Measurements from ENCODE around the gene DAAM1.

DAAM1 gene

GRCh38 chr14:59305836-59306555 is 117.5 kb downstream of the DAAM1 start:
- Histone ChIP-seq H4K8ac (ENCODE audit: low read depth, low read length) (no peak overlapping the region), H3K14ac (ENCODE audit: low read length) (no peak overlapping the region), H3K9me3 (replicated peaks in 1 of 2; ENCODE audit: control insufficient read depth in 2 of 2, insufficient read depth in 1 of 2, low read depth in 1 of 2, low read length in 2 of 2) (no peaks in the 10 kb centered on the region), H3K4me3 (ENCODE audit: low read length in 2 of 2) (no peak overlapping the region), H3K27ac (replicated peaks; ENCODE audit: low read length) (no peak overlapping the region), H3K36me3 (replicated peaks in 1 of 2; ENCODE audit: control insufficient read depth in 2 of 2, insufficient read depth in 2 of 2, low read length in 2 of 2) (no peaks in the 10 kb centered on the region), H4K91ac (ENCODE audit: low read depth, low read length, poor library complexity) (no peak overlapping the region), H3K18ac (ENCODE audit: low read length) (no peak overlapping the region), H2BK120ac (ENCODE audit: low read depth, low read length) (no peak overlapping the region), H3K9ac (ENCODE audit: low read depth, low read length, poor library complexity) (no peak overlapping the region), H3K79me1 (ENCODE audit: low read depth, low read length) (no peaks in the 10 kb centered on the region), H3K4me2 (ENCODE audit: insufficient read depth, low read length, poor library complexity, severe bottlenecking) (no peak overlapping the region), H3K27me3 (ENCODE audit: control insufficient read depth in 3 of 3, insufficient read depth in 3 of 3, low read depth in 1 of 3, low read length in 3 of 3) (no peaks in the 10 kb centered on the region), H2BK15ac (ENCODE audit: low read length) (no peak overlapping the region), H2AFZ (ENCODE audit: low read length) (no peak overlapping the region), H3K4ac (ENCODE audit: low read length) (no peak overlapping the region), H3K23ac (ENCODE audit: low read depth, low read length, poor library complexity) (no peak overlapping the region), H2AK5ac (ENCODE audit: low read depth, low read length) (no peak overlapping the region), H2BK5ac (ENCODE audit: low read length) (no peak overlapping the region), H3K4me1 (ENCODE audit: control insufficient read depth in 2 of 2, insufficient read depth in 1 of 2, low read depth in 1 of 2, low read length in 2 of 2) (peaks cover 0 to 3% of the 10 kb centered on the region in 2 donors), H2BK12ac (ENCODE audit: low read length) (no peak overlapping the region)
- no CpG with 5 or more reads among the region's 1 CpG for WGBS, 2 donors (ENCODE audit: extremely low coverage in 2 of 2, insufficient read length in 2 of 2, insufficient replicate concordance in 1 of 2)
- no peak for DNase-seq (ENCODE audit: low spot score)

GRCh38 chr14:59306775-59307174 is 118.3 kb downstream of the DAAM1 start:
- WGBS, 2 donors (ENCODE audit: extremely low coverage in 2 of 2, insufficient read length in 2 of 2, insufficient replicate concordance in 1 of 2) = no CpG with 5 or more reads among the region's 1 CpG
- Histone ChIP-seq H2BK5ac (ENCODE audit: low read length) (no peak overlapping the region), H3K18ac (ENCODE audit: low read length) (no peak overlapping the region), H3K4ac (ENCODE audit: low read length) (no peak overlapping the region), H3K14ac (ENCODE audit: low read length) (no peak overlapping the region), H3K27ac (replicated peaks; ENCODE audit: low read length) (no peak overlapping the region), H3K4me2 (ENCODE audit: insufficient read depth, low read length, poor library complexity, severe bottlenecking) (no peak overlapping the region), H4K91ac (ENCODE audit: low read depth, low read length, poor library complexity) (no peak overlapping the region), H2AFZ (ENCODE audit: low read length) (no peak overlapping the region), H2AK5ac (ENCODE audit: low read depth, low read length) (no peak overlapping the region), H4K8ac (ENCODE audit: low read depth, low read length) (no peak overlapping the region), H3K36me3 (replicated peaks in 1 of 2; ENCODE audit: control insufficient read depth in 2 of 2, insufficient read depth in 2 of 2, low read length in 2 of 2) (no peaks in the 10 kb centered on the region), H2BK120ac (ENCODE audit: low read depth, low read length) (no peak overlapping the region), H3K23ac (ENCODE audit: low read depth, low read length, poor library complexity) (no peak overlapping the region), H3K27me3 (ENCODE audit: control insufficient read depth in 3 of 3, insufficient read depth in 3 of 3, low read depth in 1 of 3, low read length in 3 of 3) (no peaks in the 10 kb centered on the region), H3K4me3 (ENCODE audit: low read length in 2 of 2) (no peak overlapping the region), H3K79me1 (ENCODE audit: low read depth, low read length) (no peaks in the 10 kb centered on the region), H2BK15ac (ENCODE audit: low read length) (no peak overlapping the region), H2BK12ac (ENCODE audit: low read length) (no peak overlapping the region), H3K4me1 (ENCODE audit: control insufficient read depth in 2 of 2, insufficient read depth in 1 of 2, low read depth in 1 of 2, low read length in 2 of 2) (peaks cover 0 to 3% of the 10 kb centered on the region in 2 donors), H3K9me3 (replicated peaks in 1 of 2; ENCODE audit: control insufficient read depth in 2 of 2, insufficient read depth in 1 of 2, low read depth in 1 of 2, low read length in 2 of 2) (no peaks in the 10 kb centered on the region), H3K9ac (ENCODE audit: low read depth, low read length, poor library complexity) (no peak overlapping the region)
- no peak for DNase-seq (ENCODE audit: low spot score)

GRCh38 chr14:59308086-59308485 is 119.6 kb downstream of the DAAM1 start:
- Histone ChIP-seq H2AK5ac (ENCODE audit: low read depth, low read length) (no peak overlapping the region), H2AFZ (ENCODE audit: low read length) (no peak overlapping the region), H2BK120ac (ENCODE audit: low read depth, low read length) (no peak overlapping the region), H3K4me3 (ENCODE audit: low read length in 2 of 2) (no peak overlapping the region), H2BK12ac (ENCODE audit: low read length) (no peak overlapping the region), H3K27ac (replicated peaks; ENCODE audit: low read length) (no peak overlapping the region), H4K8ac (ENCODE audit: low read depth, low read length) (no peak overlapping the region), H3K79me1 (ENCODE audit: low read depth, low read length) (no peaks in the 10 kb centered on the region), H2BK15ac (ENCODE audit: low read length) (no peak overlapping the region), H3K4me2 (ENCODE audit: insufficient read depth, low read length, poor library complexity, severe bottlenecking) (no peak overlapping the region), H3K27me3 (ENCODE audit: control insufficient read depth in 3 of 3, insufficient read depth in 3 of 3, low read depth in 1 of 3, low read length in 3 of 3) (no peaks in the 10 kb centered on the region), H2BK5ac (ENCODE audit: low read length) (no peak overlapping the region), H3K4me1 (ENCODE audit: control insufficient read depth in 2 of 2, insufficient read depth in 1 of 2, low read depth in 1 of 2, low read length in 2 of 2) (peaks cover 0 to 3% of the 10 kb centered on the region in 2 donors), H3K14ac (ENCODE audit: low read length) (no peak overlapping the region), H3K23ac (ENCODE audit: low read depth, low read length, poor library complexity) (no peak overlapping the region), H3K4ac (ENCODE audit: low read length) (no peak overlapping the region), H3K9ac (ENCODE audit: low read depth, low read length, poor library complexity) (no peak overlapping the region), H3K36me3 (replicated peaks in 1 of 2; ENCODE audit: control insufficient read depth in 2 of 2, insufficient read depth in 2 of 2, low read length in 2 of 2) (no peaks in the 10 kb centered on the region), H3K9me3 (replicated peaks in 1 of 2; ENCODE audit: control insufficient read depth in 2 of 2, insufficient read depth in 1 of 2, low read depth in 1 of 2, low read length in 2 of 2) (no peaks in the 10 kb centered on the region), H4K91ac (ENCODE audit: low read depth, low read length, poor library complexity) (no peak overlapping the region), H3K18ac (ENCODE audit: low read length) (no peak overlapping the region)
- DNase-seq (ENCODE audit: low spot score) = no peak

GRCh38 chr14:59308673-59309072 is 120.2 kb downstream of the DAAM1 start:
- DNase-seq (ENCODE audit: low spot score) = no peak
- H4K8ac ChIP-seq (ENCODE audit: low read depth, low read length) = no peak overlapping the region
- H3K36me3 ChIP-seq (replicated peaks in 1 of 2; ENCODE audit: control insufficient read depth in 2 of 2, insufficient read depth in 2 of 2, low read length in 2 of 2) = no peaks in the 10 kb centered on the region
- no peak overlapping the region for H3K14ac ChIP-seq (ENCODE audit: low read length)
- no peak overlapping the region for H2BK5ac ChIP-seq (ENCODE audit: low read length)
- H3K18ac ChIP-seq (ENCODE audit: low read length) = no peak overlapping the region
- no peaks in the 10 kb centered on the region for H3K27me3 ChIP-seq (ENCODE audit: control insufficient read depth in 3 of 3, insufficient read depth in 3 of 3, low read depth in 1 of 3, low read length in 3 of 3)
- no peak overlapping the region for H3K4ac ChIP-seq (ENCODE audit: low read length)
- H3K9me3 ChIP-seq (replicated peaks in 1 of 2; ENCODE audit: control insufficient read depth in 2 of 2, insufficient read depth in 1 of 2, low read depth in 1 of 2, low read length in 2 of 2) = no peaks in the 10 kb centered on the region
- H3K23ac ChIP-seq (ENCODE audit: low read depth, low read length, poor library complexity) = no peak overlapping the region
- no peak overlapping the region for H3K4me2 ChIP-seq (ENCODE audit: insufficient read depth, low read length, poor library complexity, severe bottlenecking)
- H2AK5ac ChIP-seq (ENCODE audit: low read depth, low read length) = no peak overlapping the region
- H2BK15ac ChIP-seq (ENCODE audit: low read length) = no peak overlapping the region
- no peak overlapping the region for H2BK120ac ChIP-seq (ENCODE audit: low read depth, low read length)
- peaks cover 0 to 3% of the 10 kb centered on the region in 2 donors for H3K4me1 ChIP-seq (ENCODE audit: control insufficient read depth in 2 of 2, insufficient read depth in 1 of 2, low read depth in 1 of 2, low read length in 2 of 2)
- H4K91ac ChIP-seq (ENCODE audit: low read depth, low read length, poor library complexity) = no peak overlapping the region
- no peak overlapping the region for H2BK12ac ChIP-seq (ENCODE audit: low read length)
- no peaks in the 10 kb centered on the region for H3K79me1 ChIP-seq (ENCODE audit: low read depth, low read length)
- H2AFZ ChIP-seq (ENCODE audit: low read length) = no peak overlapping the region
- WGBS, 2 donors (ENCODE audit: extremely low coverage in 2 of 2, insufficient read length in 2 of 2, insufficient replicate concordance in 1 of 2) = no CpG with 5 or more reads among the region's 1 CpG
- no peak overlapping the region for H3K27ac ChIP-seq (replicated peaks; ENCODE audit: low read length)
- H3K4me3 ChIP-seq (ENCODE audit: low read length in 2 of 2) = no peak overlapping the region
- H3K9ac ChIP-seq (ENCODE audit: low read depth, low read length, poor library complexity) = no peak overlapping the region
